PC-3 (cell line): ENCODE data around the gene WNK2.

Experiments
- CTCF ChIP-seq: fragments of 300-600 bp; sonication (generic); conservative IDR thresholded peaks from 2 replicates; pipeline ENCODE4 v1.5.1; 2017; ENCODE audit warnings: antibody characterized with exemption, low read depth, mild to moderate bottlenecking, low read length
- EZH2 ChIP-seq: fragments of 300-600 bp; sonication (generic); IDR thresholded peaks from one replicate; pipeline ENCODE4 v1.6.1; 2017; ENCODE audit warnings: antibody characterized with exemption, mild to moderate bottlenecking, low read length; ENCODE audit not compliant: unreplicated experiment

DNA sequence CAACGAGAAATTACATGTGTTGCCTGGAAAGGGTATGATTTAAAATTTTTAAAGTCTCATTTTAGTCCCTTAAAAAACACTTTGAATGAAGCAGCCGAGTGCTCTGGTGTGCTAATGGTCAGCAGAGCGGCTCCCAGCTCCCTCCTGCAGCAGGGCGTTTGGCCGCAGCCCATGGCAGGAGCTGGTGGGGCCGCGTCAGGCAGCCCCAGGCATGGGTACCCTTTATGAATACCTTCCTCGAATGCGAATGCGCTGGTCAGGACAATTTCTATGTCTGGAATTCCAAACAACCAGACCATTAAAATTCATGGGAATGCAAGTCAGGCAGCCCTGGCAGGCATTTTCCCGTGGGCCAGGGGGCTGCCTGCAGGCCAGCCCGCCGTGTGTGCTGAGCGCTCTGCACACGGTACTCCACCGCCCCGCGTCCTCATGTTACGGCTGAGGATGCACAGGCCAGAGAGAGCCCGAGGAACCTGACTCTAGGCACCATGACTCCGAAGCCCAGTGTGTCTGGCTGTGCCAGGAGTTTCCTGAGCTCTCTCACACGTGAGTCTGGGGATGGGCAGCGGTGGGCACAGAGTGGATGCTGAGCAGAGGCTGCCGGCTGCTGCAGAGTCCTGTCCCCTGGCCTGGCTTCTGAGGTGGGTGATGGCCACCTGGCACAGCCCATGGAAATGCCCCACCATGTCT, 123.7 kb downstream of the WNK2 start:
- TF ChIP-seq CTCF: no peak
- TF ChIP-seq EZH2: no peak
